Measurements from ENCODE around the gene ACAD11. TPM values are rescaled to one million over a fixed set of nuclear protein-coding genes. Genes with fewer than 3 reads are reported as not detected.

Gene ACAD11
- total RNA-seq, 1 experiment from 2014 or later, result 20.3 TPM

GRCh38 chr3:132669256-132669777 lies 9.7 kb upstream of the ACAD11 start:
- no peak for ATAC-seq
- ChIA-PET POLR2A (no interaction called here), CTCF (interaction anchor here (0.9 to 2.1 kb wide), 2 partner anchors 9 to 133 kb away, joined by 3 to 17 read pairs; partner anchors contain the start of genes ACAD11 and UBA5)
- H3K36me3 Mint-ChIP-seq, result peaks cover 12% of the 10 kb centered on the region
- 0 out of 2 replicates have a peak overlapping the region, but pooled peaks have one; percentile 61 for H3K27ac Mint-ChIP-seq
- H3K27me3 Mint-ChIP-seq (ENCODE audit: low read depth), result no peaks in the 10 kb centered on the region
- no peaks in the 10 kb centered on the region for H3K9me3 Mint-ChIP-seq
- no peak overlapping the region for H3K4me3 Mint-ChIP-seq
- TF ChIP-seq, protein P1, sequence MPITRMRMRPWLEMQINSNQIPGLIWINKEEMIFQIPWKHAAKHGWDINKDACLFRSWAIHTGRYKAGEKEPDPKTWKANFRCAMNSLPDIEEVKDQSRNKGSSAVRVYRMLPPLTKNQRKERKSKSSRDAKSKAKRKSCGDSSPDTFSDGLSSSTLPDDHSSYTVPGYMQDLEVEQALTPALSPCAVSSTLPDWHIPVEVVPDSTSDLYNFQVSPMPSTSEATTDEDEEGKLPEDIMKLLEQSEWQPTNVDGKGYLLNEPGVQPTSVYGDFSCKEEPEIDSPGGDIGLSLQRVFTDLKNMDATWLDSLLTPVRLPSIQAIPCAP (CRISPR knock-in tag; IDR thresholded peaks at IDR 0.05), result no peak
- TF ChIP-seq ZNF138 (CRISPR knock-in tag; conservative IDR thresholded peaks at IDR 0.05), result no peak
- no peak for TF ChIP-seq ZNF263 (CRISPR knock-in tag; IDR thresholded peaks at IDR 0.05; ENCODE audit: low read depth)
- no peak for TF ChIP-seq TEAD1 (CRISPR knock-in tag; IDR thresholded peaks at IDR 0.05)
- TF ChIP-seq ZSCAN18 (CRISPR knock-in tag; IDR thresholded peaks at IDR 0.05), result no peak
- no peak for TF ChIP-seq TP53 (CRISPR knock-in tag; IDR thresholded peaks at IDR 0.05)
- TF ChIP-seq ATF1 (CRISPR knock-in tag; IDR thresholded peaks at IDR 0.05), result no peak
- TF ChIP-seq, protein P2, sequence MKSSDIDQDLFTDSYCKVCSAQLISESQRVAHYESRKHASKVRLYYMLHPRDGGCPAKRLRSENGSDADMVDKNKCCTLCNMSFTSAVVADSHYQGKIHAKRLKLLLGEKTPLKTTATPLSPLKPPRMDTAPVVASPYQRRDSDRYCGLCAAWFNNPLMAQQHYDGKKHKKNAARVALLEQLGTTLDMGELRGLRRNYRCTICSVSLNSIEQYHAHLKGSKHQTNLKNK (CRISPR knock-in tag; IDR thresholded peaks at IDR 0.05), result no peak
- TF ChIP-seq, protein P3, sequence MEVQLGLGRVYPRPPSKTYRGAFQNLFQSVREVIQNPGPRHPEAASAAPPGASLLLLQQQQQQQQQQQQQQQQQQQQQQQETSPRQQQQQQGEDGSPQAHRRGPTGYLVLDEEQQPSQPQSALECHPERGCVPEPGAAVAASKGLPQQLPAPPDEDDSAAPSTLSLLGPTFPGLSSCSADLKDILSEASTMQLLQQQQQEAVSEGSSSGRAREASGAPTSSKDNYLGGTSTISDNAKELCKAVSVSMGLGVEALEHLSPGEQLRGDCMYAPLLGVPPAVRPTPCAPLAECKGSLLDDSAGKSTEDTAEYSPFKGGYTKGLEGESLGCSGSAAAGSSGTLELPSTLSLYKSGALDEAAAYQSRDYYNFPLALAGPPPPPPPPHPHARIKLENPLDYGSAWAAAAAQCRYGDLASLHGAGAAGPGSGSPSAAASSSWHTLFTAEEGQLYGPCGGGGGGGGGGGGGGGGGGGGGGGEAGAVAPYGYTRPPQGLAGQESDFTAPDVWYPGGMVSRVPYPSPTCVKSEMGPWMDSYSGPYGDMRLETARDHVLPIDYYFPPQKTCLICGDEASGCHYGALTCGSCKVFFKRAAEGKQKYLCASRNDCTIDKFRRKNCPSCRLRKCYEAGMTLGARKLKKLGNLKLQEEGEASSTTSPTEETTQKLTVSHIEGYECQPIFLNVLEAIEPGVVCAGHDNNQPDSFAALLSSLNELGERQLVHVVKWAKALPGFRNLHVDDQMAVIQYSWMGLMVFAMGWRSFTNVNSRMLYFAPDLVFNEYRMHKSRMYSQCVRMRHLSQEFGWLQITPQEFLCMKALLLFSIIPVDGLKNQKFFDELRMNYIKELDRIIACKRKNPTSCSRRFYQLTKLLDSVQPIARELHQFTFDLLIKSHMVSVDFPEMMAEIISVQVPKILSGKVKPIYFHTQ (CRISPR knock-in tag; IDR thresholded peaks at IDR 0.05), result no peak
- TF ChIP-seq NFE2L1 (CRISPR knock-in tag; IDR thresholded peaks at IDR 0.05), result no peak
- no peak for TF ChIP-seq HMGA2 (CRISPR knock-in tag; IDR thresholded peaks at IDR 0.05)
- no peak for TF ChIP-seq GABPB1 (CRISPR knock-in tag; IDR thresholded peaks at IDR 0.05)
- TF ChIP-seq SMAD4 (CRISPR knock-in tag; IDR thresholded peaks at IDR 0.05), result no peak
- no peak for TF ChIP-seq FOXJ3 (CRISPR knock-in tag; IDR thresholded peaks at IDR 0.05; ENCODE audit: borderline replicate concordance)
- no peak for TF ChIP-seq MLX (CRISPR knock-in tag; IDR thresholded peaks at IDR 0.05)
- no peak for TF ChIP-seq MYBL2 (CRISPR knock-in tag; IDR thresholded peaks at IDR 0.05)
- no peak for TF ChIP-seq ARID4B (CRISPR knock-in tag; IDR thresholded peaks at IDR 0.05; ENCODE audit: borderline replicate concordance)
- TF ChIP-seq ZNF423 (CRISPR knock-in tag; IDR thresholded peaks at IDR 0.05), result no peak
- DNase-seq (ENCODE audit: low spot score), result no peak
- peaks cover 11% of the 10 kb centered on the region for H3K4me1 Mint-ChIP-seq

All from WTC11 (cell line).